H9 (cell line): ENCODE measurements around the gene DNMT3B. TPM values are rescaled to one million over a fixed set of nuclear protein-coding genes. Genes with fewer than 3 reads are reported as not detected.

Experiments used
- DNase-seq: peaks from one replicate; pipeline ENCODE4 v3.0.0-alpha.2; 2017
- H2AFZ ChIP-seq: one replicate; pipeline ENCODE4 v1.6.1; 2013; ENCODE audit warnings: mild to moderate bottlenecking, low read length, control low read depth, moderate library complexity
- H2AK5ac ChIP-seq: 2 replicates; pipeline ENCODE4 v1.6.1; 2013; ENCODE audit warnings: low read length, control low read depth, mixed read lengths; ENCODE audit not compliant: insufficient read length
- H2BK120ac ChIP-seq: one replicate; pipeline ENCODE4 v1.6.1; 2013; ENCODE audit warnings: low read depth, mild to moderate bottlenecking, low read length, control low read depth, inconsistent platforms; ENCODE audit not compliant: poor library complexity, severe bottlenecking
- H2BK12ac ChIP-seq: 2 replicates; pipeline ENCODE4 v1.6.1; 2013; ENCODE audit warnings: low read length, control low read depth, mixed read lengths, low read depth; ENCODE audit not compliant: insufficient read length
- H2BK15ac ChIP-seq: 2 replicates; pipeline ENCODE4 v1.6.1; 2013; ENCODE audit warnings: low read depth, low read length, control low read depth
- H2BK20ac ChIP-seq: one replicate; pipeline ENCODE4 v1.6.1; 2013; ENCODE audit warnings: low read depth, mild to moderate bottlenecking, low read length, control low read depth, inconsistent platforms; ENCODE audit not compliant: poor library complexity, severe bottlenecking
- H2BK5ac ChIP-seq: 2 replicates; pipeline ENCODE4 v1.6.1; 2013; ENCODE audit warnings: low read length, control low read depth, mixed read lengths; ENCODE audit not compliant: insufficient read length
- H3K14ac ChIP-seq: 2 replicates; pipeline ENCODE4 v1.6.1; 2013; ENCODE audit warnings: low read length, control low read depth; ENCODE audit not compliant: insufficient read depth
- H3K18ac ChIP-seq: 2 replicates; pipeline ENCODE4 v1.6.1; 2013; ENCODE audit warnings: low read depth, mild to moderate bottlenecking, mixed read lengths, low read length, control low read depth; ENCODE audit not compliant: insufficient read length
- H3K23ac ChIP-seq: 2 replicates; pipeline ENCODE4 v1.6.1; 2013; ENCODE audit warnings: low read length, control low read depth, mixed read lengths, low read depth; ENCODE audit not compliant: insufficient read length
- H3K23me2 ChIP-seq: 2 replicates; pipeline ENCODE4 v1.6.1; 2013; ENCODE audit warnings: low read depth, mild to moderate bottlenecking, mixed read lengths, low read length, control low read depth; ENCODE audit not compliant: insufficient read length, poor library complexity, severe bottlenecking
- H3K27ac ChIP-seq: 2 replicates; pipeline ENCODE4 v1.5.1; 2013; ENCODE audit warnings: low read length, control low read depth, mixed read lengths, low read depth; ENCODE audit not compliant: insufficient read length
- H3K27me3 ChIP-seq: 2 replicates; pipeline ENCODE4 v1.6.1; 2013; ENCODE audit warnings: low read length, control low read depth, inconsistent platforms; ENCODE audit not compliant: insufficient read depth
- H3K4ac ChIP-seq: 2 replicates; pipeline ENCODE4 v1.6.1; 2013; ENCODE audit warnings: low read depth, mild to moderate bottlenecking, control low read depth, inconsistent platforms, low read length, moderate library complexity
- H3K4me1 ChIP-seq: 2 replicates; pipeline ENCODE4 v1.6.1; 2013; ENCODE audit warnings: low read length, control low read depth, inconsistent platforms; ENCODE audit not compliant: insufficient read depth
- H3K4me2 ChIP-seq: 2 replicates; pipeline ENCODE4 v1.6.1; 2013; ENCODE audit warnings: low read length, control low read depth, mixed read lengths; ENCODE audit not compliant: insufficient read length, insufficient read depth
- H3K56ac ChIP-seq: 2 replicates; pipeline ENCODE4 v1.6.1; 2013; ENCODE audit warnings: low read depth, mild to moderate bottlenecking, mixed read lengths, low read length, control low read depth; ENCODE audit not compliant: insufficient read length
- H3K79me1 ChIP-seq: 2 replicates; pipeline ENCODE4 v1.6.1; 2013; ENCODE audit warnings: low read depth, mild to moderate bottlenecking, moderate library complexity, low read length, control low read depth, inconsistent platforms; ENCODE audit not compliant: insufficient read depth, poor library complexity, severe bottlenecking
- H3K79me2 ChIP-seq: 2 replicates; pipeline ENCODE4 v1.6.1; 2013; ENCODE audit warnings: low read length, control low read depth, inconsistent platforms; ENCODE audit not compliant: insufficient read depth
- H3K9ac ChIP-seq: 2 replicates; pipeline ENCODE4 v1.6.1; 2013; ENCODE audit warnings: low read length, control low read depth, mixed read lengths; ENCODE audit not compliant: insufficient read length; ENCODE audit errors: extremely low read depth
- H3K9me3 ChIP-seq: one replicate; pipeline ENCODE4 v1.6.1; 2013; ENCODE audit warnings: low read depth, low read length, inconsistent platforms; ENCODE audit not compliant: control insufficient read depth
- H3T11ph ChIP-seq: one replicate; pipeline ENCODE4 v1.6.1; 2013; ENCODE audit warnings: mild to moderate bottlenecking, low read length, control low read depth, inconsistent platforms
- H4K20me1 ChIP-seq: one replicate; pipeline ENCODE4 v1.6.1; 2013; ENCODE audit not compliant: control insufficient read depth, insufficient read length, insufficient read depth
- H4K5ac ChIP-seq: 2 replicates; pipeline ENCODE4 v1.6.1; 2013; ENCODE audit warnings: low read depth, mild to moderate bottlenecking, mixed read lengths, low read length, control low read depth; ENCODE audit not compliant: insufficient read length
- H4K8ac ChIP-seq: replicated peaks from 2 replicates; pipeline ENCODE4 v1.6.1; 2013; ENCODE audit warnings: low read length, control low read depth, mixed read lengths, low read depth; ENCODE audit not compliant: insufficient read length
- H4K91ac ChIP-seq: 2 replicates; pipeline ENCODE4 v1.6.1; 2013; ENCODE audit warnings: low read depth, mild to moderate bottlenecking, moderate library complexity, mixed read lengths, low read length, control low read depth; ENCODE audit not compliant: insufficient read length
- H3K27ac Mint-ChIP-seq, 3 experiments: 2 replicates in 2 of 3; 3 replicates in 1 of 3; pipeline ENCODE4 v1.8.0; 2020 to 2021; ENCODE audit warnings: mixed read lengths in 3 of 3, mild to moderate bottlenecking in 1 of 3, moderate library complexity in 1 of 3
- H3K27me3 Mint-ChIP-seq: 2 replicates; pipeline ENCODE4 v1.8.0; 2021; ENCODE audit warnings: low read depth, mild to moderate bottlenecking, moderate library complexity, mixed read lengths
- H3K36me3 Mint-ChIP-seq, 3 experiments: 2 replicates in 2 of 3; 3 replicates in 1 of 3; pipeline ENCODE4 v1.8.0; 2020 to 2021; ENCODE audit warnings: low read depth in 3 of 3, mixed read lengths in 3 of 3; ENCODE audit not compliant: insufficient read depth in 1 of 3
- H3K4me1 Mint-ChIP-seq, 2 experiments: 2 replicates each; pipeline ENCODE4 v1.8.0; 2020; ENCODE audit warnings: mixed read lengths in 2 of 2
- H3K4me3 Mint-ChIP-seq, 2 experiments: 2 replicates in 1 of 2; 3 replicates in 1 of 2; pipeline ENCODE4 v1.8.0; 2020 to 2021; ENCODE audit warnings: mild to moderate bottlenecking in 2 of 2, mixed read lengths in 2 of 2, moderate library complexity in 1 of 2
- H3K9me3 Mint-ChIP-seq, 2 experiments: 2 replicates in 1 of 2; 3 replicates in 1 of 2; pipeline ENCODE4 v1.8.0; 2020; ENCODE audit warnings: mild to moderate bottlenecking in 2 of 2, mixed read lengths in 2 of 2, moderate library complexity in 1 of 2
- CTCF ChIP-seq: fragments of 200-600 bp; sonication (generic); conservative IDR thresholded peaks from 3 replicates; pipeline ENCODE4 v1.8.0; 2021; ENCODE audit warnings: antibody characterized with exemption, mild to moderate bottlenecking
- WGBS: extraction: QIAGEN DNeasy Blood & Tissue Kit; methylation state at CpG from one replicate; pipeline ENCODE4 v1.1.7; 2013; ENCODE audit warnings: missing lambda C conversion rate, low lambda C conversion rate, mixed read lengths; ENCODE audit not compliant: insufficient read length; ENCODE audit errors: extremely low coverage; 5-methylcytosine and 5-hydroxymethylcytosine counted together
- total RNA-seq: library from RNA; stranded (reverse); gene quantifications from 2 replicates; pipeline ENCODE4 v1.2.1, GENCODE V29; 2021

Gene DNMT3B
- total RNA-seq, 1 experiment from 2014 or later: 980 TPM

GRCh38 chr20:32763202-32764004 lies 1.2 kb downstream of the DNMT3B start:
- H3K4me2 ChIP-seq: peak overlapping the region; percentile 79
- no CpG with 5 or more reads among the region's 40 CpGs for WGBS
- no peaks in the 10 kb centered on the region for H3K9me3 ChIP-seq
- no peak overlapping the region for H2AFZ ChIP-seq
- H3K4me1 Mint-ChIP-seq: peaks cover 45 to 50% of the 10 kb centered on the region in 2 experiments
- no peak overlapping the region for H2BK12ac ChIP-seq
- H3K27ac ChIP-seq: no peak overlapping the region
- no peak overlapping the region for H3K4ac ChIP-seq
- no peak overlapping the region for H3T11ph ChIP-seq
- H3K4me3 Mint-ChIP-seq: peak overlapping the region; percentile 99
- H4K8ac ChIP-seq: no peak overlapping the region
- H3K79me2 ChIP-seq: peaks cover 55% of the 10 kb centered on the region
- peak overlapping the region; percentile 93 to 99 (median 98); a peak in 6 of 7 replicates for H3K27ac Mint-ChIP-seq
- peaks cover 6% of the 10 kb centered on the region; the same call in 1 of the 2 replicates for H3K4me1 ChIP-seq
- H3K14ac ChIP-seq: peak overlapping the region; percentile 86; the same call in 1 of the 2 replicates
- H4K20me1 ChIP-seq: peaks cover 6% of the 10 kb centered on the region
- no peak overlapping the region for H3K56ac ChIP-seq
- no peak overlapping the region for H2BK120ac ChIP-seq
- H2BK15ac ChIP-seq: no peak overlapping the region
- H3K23ac ChIP-seq: no peak overlapping the region
- H4K5ac ChIP-seq: no peak overlapping the region
- H3K9me3 Mint-ChIP-seq: no peaks in the 10 kb centered on the region; a peak in 1 of 5 replicates
- no peak overlapping the region for H2BK5ac ChIP-seq
- H4K91ac ChIP-seq: no peak overlapping the region
- DNase-seq: no peak
- peaks cover 37 to 52% (median 41%) of the 10 kb centered on the region in 3 experiments for H3K36me3 Mint-ChIP-seq
- no peak overlapping the region for H3K18ac ChIP-seq
- H2AK5ac ChIP-seq: no peak overlapping the region
- no peaks in the 10 kb centered on the region for H3K79me1 ChIP-seq
- no peak for TF ChIP-seq CTCF
- H3K27me3 ChIP-seq: no peaks in the 10 kb centered on the region
- peak overlapping the region; percentile 76 for H3K9ac ChIP-seq
- no peak overlapping the region for H2BK20ac ChIP-seq
- H3K27me3 Mint-ChIP-seq: 0 out of 2 replicates have a peak, but pooled peaks cover 2% of the 10 kb centered on the region
- peaks cover 23% of the 10 kb centered on the region for H3K23me2 ChIP-seq
